SKM-1 treated with dmso at 0.1 percent for 144 hours (cell line): ENCODE measurements around the gene CELSR3.

ENCODE experiments used
- DNase-seq: peaks from one replicate; lab custom pipeline; 2025; ENCODE audit not compliant: unreplicated experiment; lab: John Stamatoyannopoulos, UW

CELSR3 gene

DNA sequence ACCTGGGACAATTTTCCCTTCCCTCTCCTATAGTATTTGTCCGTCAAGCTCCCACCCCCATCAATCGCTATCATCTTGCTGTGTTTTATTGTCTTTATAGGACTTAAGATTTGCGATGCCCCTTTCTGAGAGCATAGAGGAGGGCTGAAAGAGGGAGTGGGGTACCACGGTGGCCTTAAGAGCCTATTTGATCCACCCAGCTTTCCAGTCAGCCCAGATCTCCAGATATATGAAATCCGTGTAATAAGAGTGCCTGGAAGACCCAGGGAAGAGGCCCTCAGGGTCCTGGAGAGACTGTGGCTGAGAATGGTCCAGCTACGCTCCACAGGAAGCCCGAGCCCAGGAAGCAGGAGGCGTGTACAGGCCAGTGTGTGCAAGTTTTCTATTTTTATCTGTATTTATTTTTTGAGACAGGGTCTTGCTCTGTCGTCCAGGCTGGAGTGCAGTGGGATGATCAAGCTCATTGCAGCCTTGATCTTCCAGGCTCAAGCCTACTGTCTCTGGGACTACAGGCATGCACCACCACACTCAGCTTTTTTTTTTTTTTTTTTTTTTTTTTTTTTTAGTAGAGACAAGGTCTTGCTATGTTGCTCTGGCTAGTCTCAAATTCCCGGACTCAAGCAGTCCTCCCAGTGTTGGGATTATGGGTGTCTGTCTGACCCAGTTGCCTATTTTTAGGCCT, 24.0 kb upstream of the CELSR3 start:
- DNase-seq: no peak

DNA sequence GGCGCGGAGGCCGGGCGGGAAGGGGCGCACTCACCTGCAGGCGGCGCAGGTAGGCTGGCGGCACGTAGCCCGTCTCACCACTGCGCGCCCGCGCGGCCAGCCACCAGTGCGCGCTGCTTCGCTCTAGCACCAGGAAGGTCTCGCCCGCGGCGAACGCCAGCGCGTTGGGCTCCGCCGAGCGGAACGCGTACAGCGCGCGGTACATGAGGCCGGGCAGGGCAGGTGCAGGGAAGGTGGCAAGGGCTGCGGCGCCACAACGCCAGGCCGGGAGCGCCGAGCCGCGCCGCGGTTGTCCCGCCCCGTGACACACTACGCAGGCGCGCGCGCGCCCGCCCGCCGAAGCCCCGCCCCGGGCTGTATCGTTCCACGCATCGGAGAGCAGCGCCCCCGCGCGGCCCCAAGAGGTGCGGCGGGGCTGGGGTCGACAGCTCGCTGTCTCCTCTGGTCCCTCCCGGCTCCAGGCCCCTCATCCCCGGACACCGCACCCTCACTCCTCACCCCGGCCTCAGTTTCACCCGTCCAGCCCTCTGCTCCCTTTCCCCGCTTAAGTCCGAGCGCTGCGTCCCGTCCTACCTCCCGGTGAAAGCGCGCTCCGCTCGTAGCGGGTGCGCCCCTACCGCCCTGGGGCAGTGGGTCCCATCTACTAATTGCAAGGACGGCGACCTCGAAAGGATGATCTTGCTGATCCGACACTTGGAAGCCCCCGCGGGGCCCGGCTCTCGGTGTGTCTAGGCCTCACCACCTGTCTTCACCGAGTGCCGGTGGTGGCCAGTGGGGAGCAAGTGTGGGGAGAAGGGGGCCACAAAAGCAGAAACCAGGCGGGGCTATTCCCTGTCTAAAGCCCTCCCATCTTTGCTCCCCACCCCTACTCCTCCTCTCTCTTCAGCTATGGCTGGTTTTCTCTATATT, 23.2 kb upstream of the CELSR3 start, which contains the start of gene NCKIPSD:
Gene NCKIPSD, minus strand, starts transcription at position 313 of the 909 bp plus-strand sequence. Its CDS starts 108 bp downstream, at position 205.
- peak; percentile 80 for DNase-seq

DNA sequence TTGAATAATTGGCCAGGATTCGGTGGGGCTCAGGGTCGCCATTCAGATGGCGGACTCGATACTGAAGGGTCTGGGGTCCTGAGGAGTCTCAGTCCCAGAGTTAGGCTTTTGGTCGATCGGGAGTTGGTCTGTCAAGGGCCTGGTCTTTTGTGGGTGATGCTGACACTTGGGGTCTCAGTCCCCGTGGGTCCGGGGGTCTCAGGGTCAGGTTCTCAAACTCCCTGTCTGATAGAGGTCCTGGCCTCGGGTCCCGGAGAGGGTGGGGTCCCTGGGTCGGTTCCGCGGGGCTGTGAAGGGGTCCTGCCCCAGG, 22.6 kb upstream of the CELSR3 start:
- DNase-seq: no peak

DNA sequence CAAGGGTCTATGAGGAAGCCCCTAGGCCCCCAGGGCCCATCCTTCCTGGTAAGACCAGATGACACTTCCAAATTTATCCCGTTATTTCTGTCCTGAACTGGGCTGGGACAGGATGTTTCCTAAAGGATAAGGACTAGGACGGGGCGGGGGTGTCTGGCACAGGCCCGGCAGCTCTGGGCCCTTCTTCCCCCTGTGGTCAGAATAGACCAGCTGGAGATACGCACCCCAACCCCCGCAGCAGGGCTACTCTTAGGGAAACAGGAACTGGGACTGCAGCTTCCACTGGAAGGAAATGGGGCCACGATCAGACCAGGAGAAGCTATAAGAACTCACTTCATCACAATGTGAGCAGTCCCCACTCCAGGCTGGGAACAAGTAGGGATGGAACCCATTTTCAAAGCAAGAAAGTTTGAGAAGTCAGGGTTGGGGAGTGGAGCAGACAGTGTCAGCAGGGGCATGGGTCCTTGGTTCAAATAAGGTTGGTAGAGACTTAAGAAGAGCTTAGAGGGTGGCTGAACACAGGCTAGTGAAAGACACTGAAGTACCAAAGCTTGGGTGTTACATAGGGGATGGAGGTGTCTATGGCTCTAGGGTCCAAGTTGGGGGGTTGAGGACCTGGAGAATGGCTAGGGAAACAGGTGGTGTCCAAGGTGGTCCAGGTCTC, 21.9 kb upstream of the CELSR3 start:
- peak; percentile 47 for DNase-seq

DNA sequence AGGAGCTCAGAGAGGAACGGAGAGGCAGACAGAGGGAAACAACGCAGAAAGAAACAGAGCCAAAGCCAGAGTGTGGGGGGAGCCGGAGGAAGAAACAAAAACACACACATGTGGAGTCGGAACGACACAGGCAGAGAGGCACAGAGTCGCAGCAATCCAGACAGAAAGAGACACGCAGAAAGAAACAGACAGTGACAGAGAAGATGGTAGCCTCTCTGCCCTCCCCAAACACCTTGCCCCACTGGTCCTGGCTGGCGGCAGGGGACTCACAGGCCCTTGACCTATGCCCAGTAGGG, 21.3 kb upstream of the CELSR3 start:
- DNase-seq: no peak

DNA sequence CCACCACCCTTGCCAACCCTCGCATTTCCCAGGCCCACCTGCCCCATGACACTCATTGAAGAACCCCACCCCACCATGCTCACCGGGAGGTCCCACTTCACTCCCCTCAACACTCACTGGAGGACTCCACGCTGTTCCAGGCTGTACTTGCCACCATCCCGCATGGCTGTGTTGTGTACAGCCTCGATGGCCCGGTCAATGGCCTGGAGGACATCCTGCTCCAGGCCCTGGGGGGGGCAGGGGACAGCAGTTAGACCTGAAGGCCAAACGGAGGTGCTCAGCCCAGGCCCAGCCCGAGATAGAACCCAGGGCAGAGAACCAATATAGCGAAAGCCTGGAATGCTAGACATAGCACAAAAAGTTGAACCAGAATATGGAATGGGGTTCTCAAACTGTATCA, 20.1 kb upstream of the CELSR3 start:
- no peak for DNase-seq

DNA sequence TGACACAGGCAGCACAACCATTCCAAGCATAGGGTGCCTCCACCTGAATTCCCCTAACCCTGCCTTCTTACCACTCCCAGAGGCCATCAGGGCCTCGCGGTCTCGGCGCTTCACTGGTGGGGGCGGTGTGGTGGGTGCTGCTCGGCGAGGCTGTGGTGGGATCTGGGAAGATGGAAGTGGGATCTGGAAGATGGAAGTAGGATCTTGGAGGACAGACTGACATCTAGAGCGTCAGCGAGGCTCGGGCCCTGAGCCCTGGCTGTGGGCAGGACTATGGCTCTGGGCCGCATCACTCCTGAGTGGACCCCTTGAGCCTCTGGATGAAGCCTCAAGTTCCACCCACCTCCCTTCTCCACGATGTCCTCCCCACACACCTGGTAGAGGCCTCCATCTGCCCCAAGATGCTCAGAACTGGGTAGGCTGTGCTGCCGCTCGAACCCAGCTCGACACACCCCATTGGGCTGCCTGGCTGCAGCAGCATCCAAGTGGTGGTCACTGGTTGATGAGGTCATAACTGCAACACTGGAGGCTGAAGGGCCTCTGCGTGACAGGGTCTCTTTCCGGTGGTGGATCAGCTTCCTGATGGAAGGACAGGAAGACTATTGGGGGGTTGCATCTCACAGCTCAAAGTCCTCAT, 19.4 kb upstream of the CELSR3 start:
- DNase-seq: no peak

DNA sequence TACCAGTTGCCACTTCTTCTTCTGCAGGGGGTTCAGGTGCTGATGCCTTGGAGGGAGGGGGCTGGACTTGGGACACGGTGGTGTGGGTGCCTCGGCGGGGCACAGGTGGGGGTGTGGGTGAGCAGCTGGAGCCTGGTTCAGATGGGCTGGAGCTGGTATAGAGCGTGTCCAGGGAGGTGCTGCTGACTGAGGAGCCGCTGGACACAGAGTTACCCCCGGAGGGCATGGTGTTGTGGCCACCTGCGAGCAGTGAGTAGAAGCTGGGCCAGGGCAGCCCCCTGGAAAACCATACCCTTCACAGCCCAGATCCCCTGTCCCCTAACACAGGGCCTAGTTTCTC, 18.8 kb upstream of the CELSR3 start:
- no peak for DNase-seq

DNA sequence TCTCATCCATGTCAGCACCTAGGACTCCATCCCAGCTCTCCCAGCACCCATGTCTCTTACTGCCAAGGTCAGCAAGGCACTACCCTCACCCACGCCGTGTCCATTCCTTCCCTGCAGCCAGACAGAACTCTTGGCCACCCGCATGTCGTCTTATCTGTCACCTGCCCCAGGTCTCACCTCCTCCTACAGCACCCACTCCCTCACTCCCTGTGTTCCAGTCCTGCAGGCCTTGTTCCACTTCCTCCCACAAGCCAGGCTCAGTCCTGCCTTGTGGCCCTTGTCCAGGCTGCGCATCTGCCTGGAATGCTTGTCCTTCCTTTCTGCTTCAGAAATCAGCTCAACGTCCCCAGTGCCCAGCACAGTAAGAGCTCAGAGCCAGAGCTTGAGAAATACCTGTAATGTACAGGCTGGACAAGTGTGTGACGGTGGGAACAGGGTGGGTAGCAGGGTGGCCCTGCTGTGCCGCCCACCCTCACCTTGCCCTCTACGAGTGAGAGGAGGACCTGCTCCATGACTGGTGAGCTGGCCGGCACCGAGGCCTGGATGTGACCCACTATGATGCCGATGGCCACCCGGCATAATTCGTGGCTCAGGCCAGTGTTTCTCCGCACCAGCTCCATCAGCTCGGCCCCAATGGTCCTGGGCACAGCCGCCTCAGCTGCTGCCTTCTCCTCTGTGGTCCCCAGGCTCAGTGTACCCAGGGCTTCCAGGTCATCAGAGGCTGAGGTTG, 18.3 kb upstream of the CELSR3 start:
- no peak for DNase-seq

DNA sequence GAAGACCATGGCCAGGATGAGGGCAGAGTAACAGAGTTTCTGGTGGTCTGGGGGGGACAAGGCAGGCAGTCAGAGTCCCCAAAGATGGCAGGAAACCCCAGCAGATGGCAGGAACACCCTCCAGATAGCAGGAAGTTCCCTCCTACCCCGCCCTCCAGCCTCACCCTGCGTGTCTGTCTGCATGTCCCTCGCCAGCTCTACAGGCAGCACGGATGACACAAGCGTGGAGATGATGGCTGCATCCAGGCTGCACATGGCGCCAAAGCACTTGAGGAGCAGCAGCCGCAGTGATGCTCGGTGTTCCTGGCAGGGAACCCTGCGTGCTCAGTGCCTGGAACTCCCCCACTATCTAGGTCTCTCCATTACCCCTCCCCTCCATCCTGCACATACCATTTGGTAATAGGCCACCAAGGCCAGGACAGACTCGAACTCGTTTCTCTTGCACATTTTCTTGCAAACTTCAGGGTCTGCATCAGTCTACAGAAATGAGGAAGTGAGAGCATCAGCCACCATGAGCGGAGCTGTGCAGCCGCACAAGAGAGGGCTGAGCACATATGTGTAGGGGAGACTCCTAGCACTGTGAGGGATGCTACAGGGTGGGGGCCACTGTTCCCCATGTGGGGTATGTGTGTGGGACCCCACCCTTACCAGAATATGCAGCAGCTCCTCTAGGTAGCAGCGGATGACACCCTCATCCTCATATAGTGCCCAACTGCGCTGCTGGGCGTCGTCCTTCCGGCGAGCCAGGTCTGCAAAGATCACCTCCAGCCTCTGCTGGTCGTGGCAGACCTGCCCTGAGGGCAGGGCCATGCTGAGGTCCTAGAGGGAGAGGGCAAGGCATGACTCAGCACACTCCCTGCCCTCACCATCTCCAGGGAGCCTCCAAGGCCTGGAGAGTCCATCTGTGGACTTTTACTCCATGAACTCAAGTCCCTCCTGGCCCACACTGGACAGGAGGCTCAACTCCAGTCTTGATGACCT, 17.0 kb upstream of the CELSR3 start:
- no peak for DNase-seq

DNA sequence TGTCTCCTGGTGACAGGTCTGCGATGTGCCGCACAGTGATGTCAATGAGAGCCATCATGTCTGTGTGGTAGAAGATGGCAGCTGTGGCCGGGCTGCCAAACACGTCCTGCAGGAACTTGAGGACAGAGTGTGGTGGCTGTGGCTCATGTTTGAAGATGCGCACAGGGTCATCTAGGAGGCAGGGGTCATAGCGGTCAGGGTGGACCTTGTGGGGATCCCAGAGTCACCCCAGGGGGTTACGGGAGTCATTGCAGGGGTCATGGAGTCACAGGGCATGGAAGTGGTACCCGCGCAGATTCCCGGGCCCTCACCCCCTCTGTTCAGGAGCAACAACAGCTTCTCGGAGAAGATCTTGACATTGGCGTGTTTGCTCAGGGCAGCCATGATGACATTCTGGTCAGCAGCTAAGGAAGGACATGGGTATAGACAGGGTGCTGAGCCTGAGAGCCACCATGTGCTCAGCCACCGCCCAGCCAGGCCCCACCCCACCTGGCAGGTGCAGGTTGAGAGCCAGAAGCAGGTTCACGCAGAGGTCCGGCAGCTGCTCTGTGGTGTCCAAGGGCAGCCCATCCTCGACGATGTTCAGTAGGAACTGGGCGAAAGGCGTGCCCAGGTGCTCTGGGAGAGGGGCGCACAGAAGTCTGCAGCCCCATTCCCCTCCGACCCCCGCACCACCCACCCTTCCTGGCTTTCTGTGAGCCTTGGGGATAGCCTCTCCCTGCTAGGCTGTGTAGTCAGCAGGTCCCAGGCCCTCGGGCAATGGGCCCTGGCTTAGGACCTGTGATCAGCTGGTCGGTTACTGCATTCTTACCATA, 16.1 kb upstream of the CELSR3 start:
- no peak for DNase-seq

DNA sequence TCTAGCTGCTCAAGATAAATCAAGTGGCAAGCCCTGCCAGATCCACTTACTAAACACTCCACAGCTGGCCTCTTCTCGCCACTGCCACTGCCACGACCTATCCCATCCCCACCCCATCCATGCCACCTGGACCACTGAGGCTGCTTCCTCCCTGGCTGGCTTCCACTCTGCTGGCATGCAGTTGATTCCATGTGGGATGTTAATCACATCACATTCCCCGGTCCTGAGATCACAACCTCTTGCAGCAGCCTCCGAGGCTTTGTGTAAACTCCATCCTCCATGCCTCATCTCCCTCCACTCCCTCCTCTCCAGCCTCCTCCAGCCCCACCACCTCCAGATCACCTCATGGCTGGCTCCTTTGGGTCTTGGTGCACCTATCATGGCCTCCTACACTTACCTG, 15.4 kb upstream of the CELSR3 start:
- no peak for DNase-seq

DNA sequence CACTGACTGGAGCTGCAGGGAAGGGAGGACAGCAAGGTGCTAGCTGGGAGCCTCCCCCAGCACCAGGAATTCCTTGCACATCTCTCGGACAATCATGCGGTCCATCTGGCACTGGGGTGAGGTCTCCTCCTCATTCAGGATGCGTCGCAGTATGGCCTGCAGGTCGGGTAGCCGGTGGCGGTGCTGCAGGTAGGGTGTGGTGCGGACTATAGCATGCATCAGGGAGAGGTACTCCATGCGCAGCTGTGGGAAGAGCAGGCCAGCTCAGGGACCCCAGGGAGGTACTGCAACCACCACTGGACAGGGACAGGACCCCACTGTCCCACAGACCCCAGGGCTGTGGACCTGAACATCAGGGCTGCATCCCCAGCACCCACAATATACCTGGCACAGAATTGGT, 11.8 kb upstream of the CELSR3 start:
- DNase-seq: no peak

DNA sequence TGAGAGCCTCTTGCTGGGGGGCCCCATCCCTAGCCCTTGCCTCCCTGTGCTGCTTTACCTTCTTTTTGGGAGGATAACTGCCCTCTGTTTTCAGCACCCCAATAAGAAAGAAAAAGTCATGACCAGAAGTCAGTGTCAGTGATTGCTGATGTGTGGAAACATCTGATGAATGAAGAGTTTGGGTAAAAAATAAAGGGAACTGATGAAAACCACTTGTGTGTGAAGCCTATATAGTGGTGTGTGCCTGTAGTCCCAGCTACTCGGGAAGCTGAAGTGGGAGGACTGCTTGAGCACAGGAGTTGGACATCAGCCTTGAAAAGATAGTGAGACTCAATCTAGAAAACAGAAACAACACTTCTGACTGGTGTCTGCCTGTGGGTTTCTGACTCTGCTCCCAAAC, 9.8 kb upstream of the CELSR3 start:
- no peak for DNase-seq

DNA sequence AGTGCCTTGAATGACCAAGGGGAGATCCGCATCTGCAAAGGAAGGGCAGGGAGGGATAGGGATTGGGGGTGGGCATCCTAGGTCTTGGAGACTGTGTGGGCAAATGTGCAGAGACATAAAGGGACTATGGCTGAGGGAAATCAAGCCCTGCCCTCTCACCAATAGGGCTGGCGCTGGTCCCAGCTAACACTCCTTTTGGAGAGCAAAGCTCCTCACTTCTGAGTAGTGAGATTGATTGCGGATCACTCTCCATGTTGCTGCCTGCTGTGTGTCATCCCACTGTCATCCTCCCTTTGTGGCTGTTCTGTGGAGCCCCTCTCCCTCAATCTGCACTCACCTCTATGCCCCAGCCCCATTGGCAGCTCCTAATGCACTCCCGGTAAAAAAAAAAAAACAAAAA, 2.2 kb upstream of the CELSR3 start:
- no peak for DNase-seq

DNA sequence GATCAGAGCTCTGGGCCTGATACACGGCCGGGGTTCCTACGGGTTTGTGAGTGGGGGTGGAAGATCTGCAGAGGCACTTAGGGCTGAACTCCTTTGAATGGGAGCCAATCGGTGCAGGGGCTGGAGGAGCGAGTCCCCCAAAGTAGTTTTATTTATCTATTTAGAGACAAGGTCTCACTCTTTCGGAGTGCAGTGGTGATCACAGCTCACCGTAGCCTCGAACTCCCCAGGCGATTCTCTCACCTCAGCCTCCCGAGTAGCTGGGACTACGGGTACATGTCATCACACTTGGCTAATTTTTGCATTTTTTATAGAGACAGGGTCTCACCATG, 1.6 kb upstream of the CELSR3 start:
- DNase-seq: no peak

DNA sequence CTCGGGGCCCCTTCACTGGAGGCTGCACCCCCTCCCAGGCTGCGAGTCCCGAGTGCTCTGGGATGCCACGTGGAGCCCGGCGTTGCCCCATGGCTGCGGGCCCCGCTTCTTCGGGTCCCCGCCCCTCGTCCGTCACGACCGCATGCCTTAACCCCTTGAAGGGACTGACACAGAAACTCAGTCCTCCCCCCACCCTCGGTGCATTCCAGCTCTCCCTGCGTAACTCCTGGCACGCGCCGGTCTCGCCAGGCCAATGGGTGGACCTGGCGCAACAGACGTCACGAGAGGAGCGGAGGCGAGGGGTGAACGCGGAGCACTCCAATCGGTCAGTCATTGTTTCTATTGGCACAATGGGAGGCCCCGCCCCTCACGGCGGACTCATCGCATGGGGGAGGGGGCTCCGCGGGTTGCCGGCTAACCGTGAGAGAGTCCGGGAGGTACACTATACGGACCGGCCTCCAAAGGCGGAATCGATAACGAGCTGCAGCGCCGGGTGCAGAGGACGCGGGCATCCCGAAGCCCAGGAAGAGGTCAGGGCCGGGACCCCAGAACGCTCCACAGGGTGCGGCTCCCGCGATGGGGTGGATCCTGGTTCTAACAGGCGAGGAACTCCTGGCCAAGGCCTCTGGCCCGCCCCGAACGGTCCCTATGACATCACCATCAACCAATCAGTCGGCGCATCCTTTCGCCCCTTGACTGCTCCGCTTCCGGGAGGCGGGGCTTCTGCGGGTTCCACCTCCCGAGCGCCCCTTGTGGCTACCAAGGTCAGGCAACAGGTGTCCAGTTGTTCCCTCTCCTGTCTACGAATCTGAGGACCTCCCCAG, 1.0 kb upstream of the CELSR3 start:
- peak; percentile 95 for DNase-seq

DNA sequence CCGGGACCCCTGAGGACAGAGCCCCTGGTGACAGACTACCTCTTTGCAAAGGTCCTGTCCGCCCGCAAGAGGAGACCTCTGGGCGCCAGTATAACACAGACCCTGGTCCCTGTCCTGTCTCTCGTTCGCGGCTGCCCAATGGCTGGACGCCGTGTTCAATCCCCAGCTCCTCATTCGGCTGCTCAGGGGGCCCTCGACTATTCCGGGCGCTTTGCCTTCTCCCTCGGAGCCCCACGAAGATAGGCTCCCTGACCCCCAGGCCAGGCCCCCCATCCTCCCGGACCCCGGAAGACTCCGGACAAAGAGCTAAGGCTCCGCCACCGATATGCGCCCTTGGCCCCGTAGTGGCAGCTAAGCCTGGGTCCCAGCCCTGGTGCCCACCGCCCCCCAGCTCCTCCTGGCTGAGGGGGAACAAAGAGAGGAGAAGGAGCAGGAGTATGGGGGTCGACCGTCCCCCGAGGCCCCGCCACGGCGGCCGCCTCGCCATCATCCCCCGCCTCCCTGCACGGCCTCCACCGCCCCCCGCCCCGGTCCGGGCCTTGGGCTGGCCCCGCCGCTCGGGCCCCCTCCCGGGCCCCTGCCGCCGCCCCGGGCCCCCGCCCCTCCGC, 437 bp downstream of the CELSR3 start:
- no peak for DNase-seq
